HL-60 (cell line): ENCODE measurements around the gene STRIP2.

ENCODE experiments used
- POLR2AphosphoS5 ChIP-seq: IDR thresholded peaks from 2 replicates; pipeline ENCODE4 v1.6.1; 2012; ENCODE audit warnings: low read depth
- TF ChIP-seq, protein P1 (sequence below): IDR thresholded peaks from one replicate; pipeline ENCODE4 v1.5.1; 2011; ENCODE audit warnings: low read length, control low read depth, inconsistent platforms; ENCODE audit not compliant: insufficient read depth
- TF ChIP-seq, protein P2 (sequence below): IDR thresholded peaks from 2 replicates; pipeline ENCODE4 v1.6.1; 2012; ENCODE audit warnings: low read depth; ENCODE audit not compliant: insufficient replicate concordance

DNA sequence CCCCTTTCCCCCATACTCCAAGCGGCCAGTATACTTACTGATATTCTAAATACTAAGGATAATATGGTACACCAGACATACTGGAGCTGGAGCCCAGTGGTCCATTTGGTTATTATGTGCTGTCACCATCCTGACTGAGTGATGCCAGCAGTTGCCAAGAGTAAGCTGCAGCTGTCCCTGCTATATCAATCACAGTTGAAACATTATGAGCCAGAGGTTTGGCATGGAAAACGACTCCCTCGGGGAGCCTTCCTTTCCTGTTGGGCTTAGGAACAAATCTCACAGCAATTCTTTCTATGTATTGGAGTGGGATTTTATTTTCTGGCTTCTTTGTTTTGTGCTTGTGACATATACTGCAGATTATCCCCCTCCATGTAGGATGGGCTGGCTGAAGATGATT, 32.6 kb downstream of the STRIP2 start:
- TF ChIP-seq, protein P1, sequence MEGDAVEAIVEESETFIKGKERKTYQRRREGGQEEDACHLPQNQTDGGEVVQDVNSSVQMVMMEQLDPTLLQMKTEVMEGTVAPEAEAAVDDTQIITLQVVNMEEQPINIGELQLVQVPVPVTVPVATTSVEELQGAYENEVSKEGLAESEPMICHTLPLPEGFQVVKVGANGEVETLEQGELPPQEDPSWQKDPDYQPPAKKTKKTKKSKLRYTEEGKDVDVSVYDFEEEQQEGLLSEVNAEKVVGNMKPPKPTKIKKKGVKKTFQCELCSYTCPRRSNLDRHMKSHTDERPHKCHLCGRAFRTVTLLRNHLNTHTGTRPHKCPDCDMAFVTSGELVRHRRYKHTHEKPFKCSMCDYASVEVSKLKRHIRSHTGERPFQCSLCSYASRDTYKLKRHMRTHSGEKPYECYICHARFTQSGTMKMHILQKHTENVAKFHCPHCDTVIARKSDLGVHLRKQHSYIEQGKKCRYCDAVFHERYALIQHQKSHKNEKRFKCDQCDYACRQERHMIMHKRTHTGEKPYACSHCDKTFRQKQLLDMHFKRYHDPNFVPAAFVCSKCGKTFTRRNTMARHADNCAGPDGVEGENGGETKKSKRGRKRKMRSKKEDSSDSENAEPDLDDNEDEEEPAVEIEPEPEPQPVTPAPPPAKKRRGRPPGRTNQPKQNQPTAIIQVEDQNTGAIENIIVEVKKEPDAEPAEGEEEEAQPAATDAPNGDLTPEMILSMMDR = no peak
- TF ChIP-seq POLR2AphosphoS5 = no peak
- TF ChIP-seq, protein P2, sequence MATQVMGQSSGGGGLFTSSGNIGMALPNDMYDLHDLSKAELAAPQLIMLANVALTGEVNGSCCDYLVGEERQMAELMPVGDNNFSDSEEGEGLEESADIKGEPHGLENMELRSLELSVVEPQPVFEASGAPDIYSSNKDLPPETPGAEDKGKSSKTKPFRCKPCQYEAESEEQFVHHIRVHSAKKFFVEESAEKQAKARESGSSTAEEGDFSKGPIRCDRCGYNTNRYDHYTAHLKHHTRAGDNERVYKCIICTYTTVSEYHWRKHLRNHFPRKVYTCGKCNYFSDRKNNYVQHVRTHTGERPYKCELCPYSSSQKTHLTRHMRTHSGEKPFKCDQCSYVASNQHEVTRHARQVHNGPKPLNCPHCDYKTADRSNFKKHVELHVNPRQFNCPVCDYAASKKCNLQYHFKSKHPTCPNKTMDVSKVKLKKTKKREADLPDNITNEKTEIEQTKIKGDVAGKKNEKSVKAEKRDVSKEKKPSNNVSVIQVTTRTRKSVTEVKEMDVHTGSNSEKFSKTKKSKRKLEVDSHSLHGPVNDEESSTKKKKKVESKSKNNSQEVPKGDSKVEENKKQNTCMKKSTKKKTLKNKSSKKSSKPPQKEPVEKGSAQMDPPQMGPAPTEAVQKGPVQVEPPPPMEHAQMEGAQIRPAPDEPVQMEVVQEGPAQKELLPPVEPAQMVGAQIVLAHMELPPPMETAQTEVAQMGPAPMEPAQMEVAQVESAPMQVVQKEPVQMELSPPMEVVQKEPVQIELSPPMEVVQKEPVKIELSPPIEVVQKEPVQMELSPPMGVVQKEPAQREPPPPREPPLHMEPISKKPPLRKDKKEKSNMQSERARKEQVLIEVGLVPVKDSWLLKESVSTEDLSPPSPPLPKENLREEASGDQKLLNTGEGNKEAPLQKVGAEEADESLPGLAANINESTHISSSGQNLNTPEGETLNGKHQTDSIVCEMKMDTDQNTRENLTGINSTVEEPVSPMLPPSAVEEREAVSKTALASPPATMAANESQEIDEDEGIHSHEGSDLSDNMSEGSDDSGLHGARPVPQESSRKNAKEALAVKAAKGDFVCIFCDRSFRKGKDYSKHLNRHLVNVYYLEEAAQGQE = no peak
